HepG2 (cell line): ENCODE results near the gene LCP2. TPM values are rescaled to one million over a fixed set of nuclear protein-coding genes. Genes with fewer than 3 reads are reported as not detected.

Experiments
- ATAC-seq: fragments of 200-7000 bp; cut with Tn5 transposase; 3 replicates; pipeline ENCODE4 v1.9.1; 2020; ENCODE audit warnings: mild to moderate bottlenecking, moderate library complexity
- BruUV-seq: library from RNA; stranded (reverse); fragments of 400-500 nt; replicated peaks from 2 replicates; lab custom pipeline; 2021; lab: Mats Ljungman, UMichigan
- CTCF ChIA-PET: fragments of 300-600 bp; formaldehyde crosslinking; extraction: SDS; loops from one replicate; lab custom pipeline; 2021; ENCODE audit warnings: low total read pairs, inconsistent platforms, low intra/inter-chr PET ratio; lab: Yijun Ruan, JAX
- POLR2A ChIA-PET: fragments of 350-600 bp; sonication (Branson Sonifier 250); formaldehyde crosslinking; loops from one replicate; lab custom pipeline; 2020; ENCODE audit warnings: antibody characterized with exemption, inconsistent platforms; lab: Yijun Ruan, JAX
- DNase-seq: peaks from one replicate; pipeline ENCODE4 v3.0.0-alpha.2; 2015; ENCODE audit warnings: low spot score
- FAIRE-seq: peaks from 3 replicates; lab custom pipeline; 2011; peaks lifted over from hg19 to GRCh38; lab: Jason Lieb, UNC
- H2AFZ ChIP-seq: one replicate; pipeline ENCODE4 v1.6.1; 2011; ENCODE audit warnings: low read length, inconsistent platforms
- H3K27ac ChIP-seq: fragments of 300-600 bp; 3 replicates; pipeline ENCODE4 v1.8.0; 2011; ENCODE audit warnings: mixed run types, mild to moderate bottlenecking, mixed read lengths, low read length, inconsistent platforms; ENCODE audit not compliant: insufficient read depth; ENCODE audit errors: extremely low read length
- H3K27me3 ChIP-seq, 2 experiments: fragments of 200-600 bp in 1 of 2; 2 replicates in 1 of 2; 3 replicates in 1 of 2; pipeline versions ENCODE4 v1.6.0 to v1.8.0; 2011; ENCODE audit warnings: low read length in 2 of 2, mild to moderate bottlenecking in 2 of 2, moderate library complexity in 2 of 2, inconsistent platforms in 1 of 2; ENCODE audit not compliant: insufficient read depth in 2 of 2, control insufficient read depth in 1 of 2
- H3K36me3 ChIP-seq, 2 experiments: fragments of 200-600 bp in 1 of 2; replicated peaks in 1 of 2; 2 replicates in 1 of 2; 3 replicates in 1 of 2; pipeline versions ENCODE4 v1.5.1 to v1.8.0; 2011; ENCODE audit warnings: low read length in 2 of 2, inconsistent platforms in 1 of 2; ENCODE audit not compliant: insufficient read depth in 2 of 2, control insufficient read depth in 1 of 2
- H3K4me1 ChIP-seq: 2 replicates; pipeline ENCODE4 v1.5.1; 2012; ENCODE audit warnings: low read length, inconsistent platforms; ENCODE audit not compliant: insufficient read depth
- H3K4me2 ChIP-seq: 2 replicates; pipeline ENCODE4 v1.6.0; 2011; ENCODE audit warnings: low read depth, low read length, inconsistent platforms
- H3K4me3 ChIP-seq, 3 experiments: fragments of 200-600 bp in 1 of 3; sonication (generic), shearing (Covaris generic) in 1 of 3; replicated peaks in 1 of 3; 2 replicates each; pipeline ENCODE4 v1.5.1; 2011 to 2016; ENCODE audit warnings: low read length in 3 of 3, inconsistent platforms in 2 of 3, low read depth in 2 of 3, mild to moderate bottlenecking in 2 of 3, control low read depth in 1 of 3, mixed read lengths in 1 of 3; ENCODE audit not compliant: insufficient read depth in 1 of 3
- H3K79me2 ChIP-seq: one replicate; pipeline ENCODE4 v1.6.1; 2011; ENCODE audit warnings: low read length, inconsistent platforms; ENCODE audit not compliant: insufficient read depth
- H3K9ac ChIP-seq: 2 replicates; pipeline ENCODE4 v1.6.0; 2011; ENCODE audit warnings: mild to moderate bottlenecking, low read depth, low read length, inconsistent platforms; ENCODE audit not compliant: insufficient read depth
- H3K9me3 ChIP-seq: 2 replicates; pipeline ENCODE4 v1.5.1; 2012; ENCODE audit warnings: mild to moderate bottlenecking, low read length
- H4K20me1 ChIP-seq: 2 replicates; pipeline ENCODE4 v1.6.0; 2011; ENCODE audit warnings: inconsistent platforms, mild to moderate bottlenecking, low read length, moderate library complexity; ENCODE audit not compliant: insufficient read depth
- ATF1 ChIP-seq: IDR thresholded peaks from 2 replicates; pipeline ENCODE4 v1.6.1; 2016; ENCODE audit warnings: mild to moderate bottlenecking, control low read depth
- SSRP1 ChIP-seq: IDR thresholded peaks from 2 replicates; pipeline ENCODE4 v1.6.1; 2016; ENCODE audit warnings: control low read depth
- ZBTB7B ChIP-seq: sonication (generic); formaldehyde crosslinking; IDR thresholded peaks from 2 replicates; pipeline ENCODE4 v1.4.0; 2020; ENCODE audit warnings: missing genetic modification reagents
- ZFAT ChIP-seq: sonication (generic); formaldehyde crosslinking; conservative IDR thresholded peaks from 2 replicates; pipeline ENCODE4 v1.8.1; 2023; ENCODE audit warnings: missing genetic modification reagents, inconsistent platforms
- ZFP41 ChIP-seq: sonication (generic); formaldehyde crosslinking; IDR thresholded peaks from 2 replicates; pipeline ENCODE4 v1.4.0; 2020; ENCODE audit warnings: mild to moderate bottlenecking, missing genetic modification reagents, borderline replicate concordance
- ZKSCAN8 ChIP-seq: IDR thresholded peaks from 2 replicates; pipeline ENCODE4 v1.6.1; 2016; ENCODE audit warnings: borderline replicate concordance, missing genetic modification reagents, missing compliant biosample characterization
- ZNF225 ChIP-seq: sonication (generic); formaldehyde crosslinking; IDR thresholded peaks from 2 replicates; pipeline ENCODE4 v1.4.0; 2020; ENCODE audit warnings: mild to moderate bottlenecking, missing genetic modification reagents
- ZNF362 ChIP-seq: sonication (generic); formaldehyde crosslinking; IDR thresholded peaks from 2 replicates; pipeline ENCODE4 v1.4.0; 2020; ENCODE audit warnings: missing genetic modification reagents, mild to moderate bottlenecking, borderline replicate concordance
- ZNF747 ChIP-seq: sonication (generic); formaldehyde crosslinking; IDR thresholded peaks from 2 replicates; pipeline ENCODE4 v1.8.1; 2023; ENCODE audit warnings: missing genetic modification reagents, mild to moderate bottlenecking, borderline replicate concordance
- WGBS: methylation state at CpG from one replicate; pipeline ENCODE4 v1.1.6; 2017; ENCODE audit warnings: low lambda C conversion rate; 5-methylcytosine and 5-hydroxymethylcytosine counted together
- in situ Hi-C: cut with HindIII; loops from 2 replicates; pipeline ENCODE4 v1.10.0; 2017; ENCODE audit warnings: low pct_unique_long_range_greater_than_20kb; ENCODE audit not compliant: extremely low pct_ligation_motif_present
- intact Hi-C: fragments of 100-400 bp; cut with micrococcal nuclease; formaldehyde crosslinking; loops from one replicate; pipeline ENCODE4 v1.10.0; 2022; ENCODE audit not compliant: unreplicated experiment
- polyA plus RNA-seq, 8 experiments: library from polyadenylated mRNA; depleted of rRNA in 3 of 8; stranded (reverse) in 7 of 8; unstranded in 1 of 8; fragments of >200 nt; fragmentation: Illumina TruSeq in 4 of 8; extraction: Trizol in 4 of 8; gene quantifications; 2 replicates each; pipeline versions ENCODE4 v1.2.1 to v1.2.3, GENCODE V29; 2011 to 2016; ENCODE audit warnings: low read depth in 4 of 8, missing spikeins in 1 of 8, mixed read lengths in 1 of 8; ENCODE audit not compliant: insufficient read depth in 1 of 8
- total RNA-seq, 5 experiments: library from RNA; depleted of rRNA; stranded (reverse); fragments of >200 nt; fragmentation: Illumina TruSeq; extraction: Trizol; gene quantifications; 2 replicates each; pipeline ENCODE4 v1.2.3, GENCODE V29; 2016; ENCODE audit warnings: low read depth in 1 of 5
- TF ChIP-seq, protein P1 (sequence below): sonication (generic); formaldehyde crosslinking; IDR thresholded peaks from 2 replicates; pipeline ENCODE4 v1.4.0; 2020; ENCODE audit warnings: mild to moderate bottlenecking, missing genetic modification reagents
- TF ChIP-seq, protein P2 (sequence below): sonication (generic); formaldehyde crosslinking; IDR thresholded peaks from 2 replicates; pipeline ENCODE4 v1.4.0; 2020; ENCODE audit warnings: missing genetic modification reagents
- TF ChIP-seq, protein P3 (sequence below): sonication (generic); formaldehyde crosslinking; IDR thresholded peaks from 2 replicates; pipeline ENCODE4 v1.8.0; 2022; ENCODE audit warnings: missing genetic modification reagents, mild to moderate bottlenecking, inconsistent platforms, borderline replicate concordance

The LCP2 gene
- total and polyA plus RNA-seq, 2 of the 13 experiments (the other 11 are each of a cell fraction or from before 2014, with no cell fraction given), result not detected

GRCh38 chr5:170306381-170306831, 8.8 kb upstream of the LCP2 start (continued):
- TF ChIP-seq, protein P1, sequence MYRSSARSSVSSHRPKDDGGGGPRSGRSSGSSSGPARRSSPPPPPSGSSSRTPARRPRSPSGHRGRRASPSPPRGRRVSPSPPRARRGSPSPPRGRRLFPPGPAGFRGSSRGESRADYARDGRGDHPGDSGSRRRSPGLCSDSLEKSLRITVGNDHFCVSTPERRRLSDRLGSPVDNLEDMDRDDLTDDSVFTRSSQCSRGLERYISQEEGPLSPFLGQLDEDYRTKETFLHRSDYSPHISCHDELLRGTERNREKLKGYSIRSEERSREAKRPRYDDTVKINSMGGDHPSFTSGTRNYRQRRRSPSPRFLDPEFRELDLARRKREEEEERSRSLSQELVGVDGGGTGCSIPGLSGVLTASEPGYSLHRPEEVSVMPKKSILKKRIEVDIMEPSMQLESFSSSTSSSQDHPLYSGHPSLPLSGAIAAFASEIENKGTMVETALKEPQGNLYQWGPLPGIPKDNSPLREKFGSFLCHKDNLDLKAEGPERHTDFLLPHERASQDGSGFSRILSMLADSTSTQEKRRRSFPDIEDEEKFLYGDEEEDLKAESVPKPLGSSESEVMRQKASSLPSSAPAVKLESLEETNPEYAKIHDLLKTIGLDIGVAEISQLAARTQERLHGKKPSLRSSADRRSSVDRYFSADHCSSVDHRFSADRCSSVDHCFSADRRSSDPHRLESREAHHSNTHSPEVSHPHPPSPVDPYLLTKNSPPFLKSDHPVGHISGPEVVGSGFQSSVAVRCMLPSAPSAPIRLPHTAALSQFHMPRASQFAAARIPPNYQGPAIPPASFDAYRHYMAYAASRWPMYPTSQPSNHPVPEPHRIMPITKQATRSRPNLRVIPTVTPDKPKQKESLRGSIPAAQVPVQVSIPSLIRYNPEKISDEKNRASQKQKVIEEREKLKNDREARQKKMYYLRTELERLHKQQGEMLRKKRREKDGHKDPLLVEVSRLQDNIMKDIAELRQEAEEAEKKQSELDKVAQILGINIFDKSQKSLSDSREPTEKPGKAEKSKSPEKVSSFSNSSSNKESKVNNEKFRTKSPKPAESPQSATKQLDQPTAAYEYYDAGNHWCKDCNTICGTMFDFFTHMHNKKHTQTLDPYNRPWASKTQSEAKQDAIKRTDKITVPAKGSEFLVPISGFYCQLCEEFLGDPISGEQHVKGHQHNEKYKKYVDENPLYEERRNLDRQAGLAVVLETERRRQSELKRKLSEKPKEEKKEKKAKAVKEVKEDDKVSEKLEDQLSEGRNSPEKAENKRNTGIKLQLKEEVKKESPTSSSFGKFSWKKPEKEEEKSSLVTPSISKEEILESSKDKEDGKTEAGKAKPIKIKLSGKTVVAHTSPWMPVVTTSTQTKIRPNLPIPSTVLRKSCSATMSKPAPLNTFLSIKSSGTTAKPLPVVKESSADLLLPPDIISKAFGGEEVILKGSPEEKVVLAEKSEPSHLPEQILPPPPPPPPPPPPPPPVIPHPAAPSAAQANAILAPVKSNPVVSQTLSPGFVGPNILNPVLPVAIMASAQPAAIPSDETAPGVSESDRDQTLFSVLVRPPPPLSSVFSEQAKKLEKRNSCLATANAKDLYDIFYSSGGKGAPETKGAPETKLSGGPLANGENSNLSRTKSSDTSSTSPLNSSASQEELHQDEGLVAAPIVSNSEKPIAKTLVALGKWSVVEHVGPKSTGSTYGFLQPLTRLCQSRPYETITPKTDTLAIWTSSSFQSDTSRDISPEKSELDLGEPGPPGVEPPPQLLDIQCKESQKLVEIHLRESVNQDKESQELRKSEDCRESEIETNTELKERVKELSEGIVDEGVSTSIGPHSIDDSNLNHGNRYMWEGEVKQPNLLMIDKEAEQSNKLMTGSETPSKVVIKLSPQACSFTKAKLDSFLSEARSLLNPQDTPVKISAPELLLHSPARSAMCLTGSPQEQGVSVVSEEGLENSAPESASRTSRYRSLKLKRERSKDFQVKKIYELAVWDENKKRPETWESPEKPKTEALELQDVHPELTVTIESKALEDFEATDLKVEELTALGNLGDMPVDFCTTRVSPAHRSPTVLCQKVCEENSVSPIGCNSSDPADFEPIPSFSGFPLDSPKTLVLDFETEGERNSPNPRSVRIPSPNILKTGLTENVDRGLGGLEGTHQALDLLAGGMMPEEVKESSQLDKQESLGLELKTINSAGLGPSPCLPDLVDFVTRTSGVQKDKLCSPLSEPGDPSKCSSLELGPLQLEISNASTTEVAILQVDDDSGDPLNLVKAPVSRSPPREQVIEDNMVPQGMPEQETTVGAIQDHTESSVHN (CRISPR knock-in tag), result no peak
- no peak for TF ChIP-seq ZKSCAN8 (CRISPR knock-in tag)
- TF ChIP-seq ZNF225 (CRISPR knock-in tag), result no peak

GRCh38 chr5:170305646-170306025, 8.1 kb upstream of the LCP2 start:
- H3K27me3 ChIP-seq, result peaks cover 0 to 4% of the 10 kb centered on the region in 2 experiments; a peak in 1 of 5 replicates
- intact Hi-C loops, result no loop called here
- CTCF ChIA-PET, result no interaction called here
- H3K9me3 ChIP-seq, result no peaks in the 10 kb centered on the region
- no peak overlapping the region for H2AFZ ChIP-seq
- WGBS, result 0% methylated on average over 3 of the region's 3 CpGs
- H3K4me2 ChIP-seq, result no peak overlapping the region
- POLR2A ChIA-PET, result no interaction called here
- BruUV-seq, result no TSS peak
- in situ Hi-C loops, result no loop called here
- FAIRE-seq (no peak), DNase-seq (no peak), ATAC-seq (no peak)
- H3K9ac ChIP-seq, result no peak overlapping the region
- no peaks in the 10 kb centered on the region for H3K79me2 ChIP-seq
- H3K36me3 ChIP-seq, result no peaks in the 10 kb centered on the region
- H4K20me1 ChIP-seq, result no peaks in the 10 kb centered on the region
- H3K4me3 ChIP-seq, result no peak overlapping the region
- no peak overlapping the region for H3K27ac ChIP-seq
- H3K4me1 ChIP-seq, result no peaks in the 10 kb centered on the region
- TF ChIP-seq ZNF747 (no peak), ZFAT (CRISPR knock-in tag) (no peak), SSRP1 (CRISPR knock-in tag) (no peak), ZBTB7B (no peak), ZFP41 (CRISPR knock-in tag) (no peak), ATF1 (CRISPR knock-in tag) (no peak), ZNF362 (CRISPR knock-in tag) (no peak)
- TF ChIP-seq, protein P2, sequence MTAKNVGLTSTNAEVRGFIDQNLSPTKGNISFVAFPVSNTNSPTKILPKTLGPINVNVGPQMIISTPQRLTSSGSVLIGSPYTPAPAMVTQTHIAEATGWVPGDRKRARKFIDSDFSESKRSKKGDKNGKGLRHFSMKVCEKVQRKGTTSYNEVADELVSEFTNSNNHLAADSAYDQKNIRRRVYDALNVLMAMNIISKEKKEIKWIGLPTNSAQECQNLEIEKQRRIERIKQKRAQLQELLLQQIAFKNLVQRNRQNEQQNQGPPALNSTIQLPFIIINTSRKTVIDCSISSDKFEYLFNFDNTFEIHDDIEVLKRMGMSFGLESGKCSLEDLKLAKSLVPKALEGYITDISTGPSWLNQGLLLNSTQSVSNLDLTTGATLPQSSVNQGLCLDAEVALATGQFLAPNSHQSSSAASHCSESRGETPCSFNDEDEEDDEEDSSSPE, result no peak
- TF ChIP-seq, protein P3, sequence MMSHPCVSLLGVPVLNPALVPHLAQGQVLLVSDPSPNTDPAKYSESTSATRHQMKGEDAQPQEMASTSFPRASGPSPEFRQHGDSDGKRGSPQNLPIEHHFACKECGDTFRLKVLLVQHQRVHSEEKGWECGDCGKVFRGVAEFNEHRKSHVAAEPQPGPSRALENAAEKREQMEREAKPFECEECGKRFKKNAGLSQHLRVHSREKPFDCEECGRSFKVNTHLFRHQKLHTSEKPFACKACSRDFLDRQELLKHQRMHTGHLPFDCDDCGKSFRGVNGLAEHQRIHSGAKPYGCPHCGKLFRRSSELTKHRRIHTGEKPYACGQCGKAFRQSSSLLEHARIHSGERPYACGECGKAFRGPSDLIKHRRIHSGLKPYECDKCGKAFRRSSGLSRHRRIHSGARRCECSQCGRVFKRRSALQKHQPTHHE (CRISPR knock-in tag), result no peak
